Endothelial cell of umbilical vein (primary cell): ENCODE data around the gene UBE3A. TPM values are rescaled to one million over a fixed set of nuclear protein-coding genes. Genes with fewer than 3 reads are reported as not detected.

ENCODE experiments used
- BruUV-seq: library from RNA; stranded (reverse); fragments of 400-500 nt; replicated peaks from 2 replicates; lab custom pipeline; 2021; lab: Mats Ljungman, UMichigan
- CTCF ChIA-PET: fragments of 300-600, 350-600 bp; sonication (Branson Sonifier 250); formaldehyde crosslinking; loops from one replicate; lab custom pipeline; 2021; ENCODE audit warnings: antibody characterized with exemption, inconsistent platforms; lab: Charles Lee
- POLR2A ChIA-PET: fragments of 300-600, 350-600 bp; sonication (Branson Sonifier 250); formaldehyde crosslinking; loops from one replicate; lab custom pipeline; 2021; ENCODE audit warnings: antibody characterized with exemption, inconsistent platforms; lab: Charles Lee
- DNase-seq: peaks from one replicate; pipeline ENCODE4 v3.0.0-alpha.2; 2011; ENCODE audit warnings: low read depth, low spot score
- FAIRE-seq: peaks from 2 replicates; lab custom pipeline; 2011; peaks lifted over from hg19 to GRCh38; lab: Jason Lieb, UNC
- H2AFZ ChIP-seq: 2 replicates; pipeline ENCODE4 v1.6.0; 2012; ENCODE audit warnings: low read depth, low read length, control low read depth, inconsistent platforms
- H3K27ac ChIP-seq: 2 replicates; pipeline ENCODE4 v1.5.1; 2011; ENCODE audit warnings: low read depth, mild to moderate bottlenecking, control low read depth, low read length, moderate library complexity; ENCODE audit not compliant: insufficient read depth
- H3K27me3 ChIP-seq, 2 experiments: 2 replicates each; pipeline versions ENCODE4 v1.6.0 to v1.6.1; 2011; ENCODE audit warnings: low read length in 2 of 2, mixed read lengths in 1 of 2; ENCODE audit not compliant: control insufficient read depth in 2 of 2, insufficient read depth in 2 of 2
- H3K36me3 ChIP-seq, 2 experiments: 2 replicates in 1 of 2; 3 replicates in 1 of 2; pipeline ENCODE4 v1.5.1; 2011; ENCODE audit warnings: low read length in 2 of 2, mild to moderate bottlenecking in 1 of 2, moderate library complexity in 1 of 2; ENCODE audit not compliant: control insufficient read depth in 2 of 2, insufficient read depth in 2 of 2; ENCODE audit errors: extremely low read depth in 1 of 2
- H3K4me1 ChIP-seq: 3 replicates; pipeline ENCODE4 v1.5.1; 2011; ENCODE audit warnings: mild to moderate bottlenecking, low read length; ENCODE audit not compliant: control insufficient read depth, insufficient read depth; ENCODE audit errors: extremely low read depth
- H3K4me2 ChIP-seq: 2 replicates; pipeline ENCODE4 v1.6.1; 2011; ENCODE audit warnings: low read length, control low read depth, mixed read lengths; ENCODE audit not compliant: insufficient read depth
- H3K4me3 ChIP-seq, 3 experiments: fragments of 200-600 bp in 1 of 3; sonication (generic), shearing (Covaris generic) in 1 of 3; replicated peaks in 1 of 3; 2 replicates each; pipeline ENCODE4 v1.5.1; 2011 to 2016; ENCODE audit warnings: control low read depth in 3 of 3, low read length in 3 of 3, mild to moderate bottlenecking in 2 of 3, inconsistent platforms in 1 of 3, low read depth in 1 of 3, moderate library complexity in 1 of 3; ENCODE audit not compliant: insufficient read depth in 1 of 3
- H3K79me2 ChIP-seq: 2 replicates; pipeline ENCODE4 v1.6.0; 2012; ENCODE audit warnings: low read length, inconsistent platforms; ENCODE audit not compliant: control insufficient read depth, insufficient read depth
- H3K9ac ChIP-seq: replicated peaks from 2 replicates; pipeline ENCODE3; 2011; ENCODE audit warnings: low read length, control low read depth; ENCODE audit not compliant: insufficient read depth; ENCODE audit errors: extremely low read depth
- H3K9me1 ChIP-seq: replicated peaks from 3 replicates; pipeline ENCODE4 v1.6.0; 2011; ENCODE audit warnings: mild to moderate bottlenecking, low read length; ENCODE audit not compliant: control insufficient read depth, insufficient read depth; ENCODE audit errors: extremely low read depth
- H3K9me3 ChIP-seq: replicated peaks from 2 replicates; pipeline ENCODE4 v1.5.1; 2012; ENCODE audit warnings: low read length, inconsistent platforms; ENCODE audit not compliant: control insufficient read depth, insufficient read depth
- H4K20me1 ChIP-seq: replicated peaks from 2 replicates; pipeline ENCODE3; 2011; ENCODE audit warnings: mild to moderate bottlenecking, low read length; ENCODE audit not compliant: control insufficient read depth, insufficient read depth; ENCODE audit errors: extremely low read depth
- CTCF ChIP-seq, 2 donors: IDR thresholded peaks; 1 replicate in 1 of 2; 2 replicates in 1 of 2; pipeline ENCODE4 v1.5.1; 2011; ENCODE audit warnings: low read length in 2 of 2, mild to moderate bottlenecking in 2 of 2, moderate library complexity in 2 of 2, control low read depth in 1 of 2, inconsistent platforms in 1 of 2, low read depth in 1 of 2; ENCODE audit not compliant: insufficient read depth in 1 of 2; ENCODE audit errors: extremely low read depth in 1 of 2
- EZH2 ChIP-seq: IDR thresholded peaks from 2 replicates; pipeline ENCODE4 v1.6.1; 2012; ENCODE audit warnings: borderline replicate concordance, low read depth, mild to moderate bottlenecking, moderate library complexity, low read length, inconsistent platforms; ENCODE audit not compliant: severe bottlenecking
- FOS ChIP-seq: IDR thresholded peaks from 2 replicates; pipeline ENCODE4 v1.6.1; 2011; ENCODE audit warnings: mild to moderate bottlenecking, low read length, moderate library complexity, borderline replicate concordance; ENCODE audit not compliant: insufficient read depth
- GATA2 ChIP-seq: IDR thresholded peaks from 2 replicates; pipeline ENCODE4 v1.7.0; 2011; ENCODE audit warnings: low read depth, mild to moderate bottlenecking, moderate library complexity, mixed read lengths, low read length; ENCODE audit not compliant: insufficient read length, insufficient read depth
- JUN ChIP-seq: IDR thresholded peaks from 2 replicates; pipeline ENCODE4 v1.6.1; 2011; ENCODE audit warnings: borderline replicate concordance, low read depth; ENCODE audit not compliant: insufficient read length, insufficient read depth
- MAX ChIP-seq: IDR thresholded peaks from 2 replicates; pipeline ENCODE4 v1.6.1; 2011; ENCODE audit not compliant: insufficient read depth, insufficient read length
- MYC ChIP-seq: IDR thresholded peaks from one replicate; pipeline ENCODE4 v1.6.1; 2011; ENCODE audit warnings: mild to moderate bottlenecking, low read depth, low read length
- POLR2A ChIP-seq: IDR thresholded peaks from 2 replicates; pipeline ENCODE4 v1.6.1; 2012; ENCODE audit warnings: low read depth, mild to moderate bottlenecking, control low read depth, low read length
- POLR2AphosphoS5 ChIP-seq: IDR thresholded peaks from 2 replicates; pipeline ENCODE4 v1.6.1; 2012; ENCODE audit warnings: low read depth, mild to moderate bottlenecking, control low read depth, low read length, moderate library complexity; ENCODE audit not compliant: insufficient read depth
- dilution Hi-C: fragments of 300-500 bp; cut with MboI; formaldehyde crosslinking; loops from one replicate; pipeline ENCODE4 v1.15.0; 2019; ENCODE audit warnings: low sequenced_read_pairs; ENCODE audit not compliant: extremely low pct_ligation_motif_present
- intact Hi-C: fragments of 100-400 bp; cut with micrococcal nuclease; formaldehyde crosslinking; loops from one replicate; pipeline ENCODE4 v1.10.0; 2022
- polyA plus RNA-seq, 4 experiments: library from polyadenylated mRNA; depleted of rRNA in 3 of 4; stranded (reverse) in 3 of 4; unstranded in 1 of 4; fragments of >200 nt; gene quantifications; 2 replicates each; pipeline versions ENCODE4 v1.2.1 to v1.2.3, GENCODE V29; 2011 to 2012; ENCODE audit warnings: missing spikeins in 1 of 4
- total RNA-seq: library from RNA; stranded (reverse); gene quantifications from 2 replicates; pipeline ENCODE4 v1.2.3, GENCODE V29; 2021

UBE3A gene
- total and polyA plus RNA-seq, 2 donors (not counting 3 experiments of a cell fraction or from before 2014, with no cell fraction given), result 8.5 to 69.3 TPM

- no TSS peak for BruUV-seq
- Histone ChIP-seq H3K79me2 (peaks cover 97% of the 10 kb centered on the region), H3K4me2 (no peak overlapping the region), H3K36me3 (no peaks in the 10 kb centered on the region), H3K27ac (no peak overlapping the region), H3K9me3 (no peaks in the 10 kb centered on the region), H4K20me1 (peaks cover 22% of the 10 kb centered on the region), H3K4me3 (no peak overlapping the region), H3K9ac (no peak overlapping the region), H3K9me1 (no peaks in the 10 kb centered on the region), H3K4me1 (peaks cover under 1% of the 10 kb centered on the region), H3K27me3 (no peaks in the 10 kb centered on the region), H2AFZ (no peak overlapping the region)
- DNase-seq (peak; percentile 36), FAIRE-seq (no peak)
- dilution Hi-C loops, result no loop called here
- CTCF ChIA-PET, result interaction anchor here (0.9 kb wide), 1 partner anchor 25 kb away, joined by 3 read pairs; no protein-coding TSS in a partner anchor
- TF ChIP-seq JUN (no peak), GATA2 (no peak), POLR2A (no peak), EZH2 (no peak), POLR2AphosphoS5 (no peak), FOS (no peak)
- intact Hi-C loops, result no loop called here
- POLR2A ChIA-PET, result no interaction called here
These were observed 16.8 kb downstream of the UBE3A start for GRCh38 chr15:25422021-25422420.

GRCh38 chr15:25418202-25418601, 20.6 kb downstream of the UBE3A start:
- Histone ChIP-seq H3K27me3 (no peaks in the 10 kb centered on the region), H3K36me3 (no peaks in the 10 kb centered on the region), H3K9me1 (no peaks in the 10 kb centered on the region), H4K20me1 (peaks cover 28% of the 10 kb centered on the region), H3K9ac (no peak overlapping the region), H3K4me3 (no peak overlapping the region), H3K9me3 (no peaks in the 10 kb centered on the region), H2AFZ (no peak overlapping the region), H3K4me1 (peaks cover 3% of the 10 kb centered on the region), H3K79me2 (peaks cover 97% of the 10 kb centered on the region), H3K4me2 (no peak overlapping the region), H3K27ac (no peak overlapping the region)
- DNase-seq (no peak), FAIRE-seq (no peak)
- dilution Hi-C loops (no loop called here), intact Hi-C loops (no loop called here)
- TF ChIP-seq POLR2A (no peak), CTCF (IDR thresholded peaks at IDR 0.05; ENCODE audit: extremely low read depth in 1 of 2, insufficient read depth in 1 of 2, low read depth in 1 of 2, low read length in 2 of 2) (no peak), POLR2AphosphoS5 (no peak), GATA2 (no peak), EZH2 (no peak), FOS (no peak), JUN (no peak), MAX (no peak), MYC (no peak)
- CTCF ChIA-PET, result no interaction called here
- no TSS peak for BruUV-seq
- POLR2A ChIA-PET, result no interaction called here
